HepG2 (cell line): ENCODE data around the gene ATG9A. TPM values are rescaled to one million over a fixed set of nuclear protein-coding genes. Genes with fewer than 3 reads are reported as not detected.

Experiments used
- ATF5 ChIP-seq: sonication (generic); formaldehyde crosslinking; IDR thresholded peaks from 2 replicates; pipeline ENCODE4 v1.4.0; 2020; ENCODE audit warnings: mild to moderate bottlenecking, low read depth, missing genetic modification reagents
- CREB1 ChIP-seq, 2 experiments: fragments of 450-650 bp in 1 of 2; IDR thresholded peaks; 2 replicates each; pipeline ENCODE4 v1.6.1; 2016 to 2017; ENCODE audit warnings: control low read depth in 1 of 2, mild to moderate bottlenecking in 1 of 2, missing compliant biosample characterization in 1 of 2, missing genetic modification characterization in 1 of 2
- FLYWCH1 ChIP-seq: sonication (generic); formaldehyde crosslinking; IDR thresholded peaks from 2 replicates; pipeline ENCODE4 v1.8.1; 2023; ENCODE audit warnings: mild to moderate bottlenecking, missing genetic modification reagents
- JARID2 ChIP-seq: sonication (generic); formaldehyde crosslinking; IDR thresholded peaks from 2 replicates; pipeline ENCODE4 v1.8.1; 2023; ENCODE audit warnings: missing genetic modification reagents, inconsistent platforms; ENCODE audit not compliant: insufficient replicate concordance
- KDM5A ChIP-seq: fragments of 200-600 bp; sonication (generic); IDR thresholded peaks from 2 replicates; pipeline ENCODE4 v1.7.0; 2018; ENCODE audit warnings: antibody characterized with exemption, mild to moderate bottlenecking, low read length, borderline replicate concordance
- MEIS1 ChIP-seq: sonication (generic); formaldehyde crosslinking; IDR thresholded peaks from 2 replicates; pipeline ENCODE4 v1.9.0; 2021; ENCODE audit warnings: mild to moderate bottlenecking, missing genetic modification reagents, moderate library complexity, borderline replicate concordance
- MEIS2 ChIP-seq: sonication (generic); formaldehyde crosslinking; IDR thresholded peaks from 2 replicates; pipeline ENCODE4 v1.9.0; 2021; ENCODE audit warnings: mild to moderate bottlenecking, missing genetic modification reagents
- NBN ChIP-seq: fragments of 450-650 bp; conservative IDR thresholded peaks from 2 replicates; pipeline ENCODE4 v1.6.1; 2017
- NFE2L2 ChIP-seq: fragments of 150-350 bp; IDR thresholded peaks from 2 replicates; pipeline ENCODE4 v1.6.1; 2014; ENCODE audit warnings: low read length
- NR1H2 ChIP-seq: sonication (generic); formaldehyde crosslinking; IDR thresholded peaks from 2 replicates; pipeline ENCODE4 v1.8.1; 2022; ENCODE audit warnings: low read depth, missing genetic modification reagents, borderline replicate concordance
- PAF1 ChIP-seq: IDR thresholded peaks from 2 replicates; pipeline ENCODE4 v1.6.1; 2016; ENCODE audit warnings: missing genetic modification reagents, missing compliant biosample characterization
- RBM22 ChIP-seq: fragments of 200-400 bp; formaldehyde crosslinking; optimal IDR thresholded peaks from 2 replicates; pipeline ENCODE3; 2017; ENCODE audit warnings: mild to moderate bottlenecking, low read length, moderate library complexity
- TBX3 ChIP-seq: fragments of 450-650 bp; IDR thresholded peaks from 2 replicates; pipeline ENCODE4 v1.6.1; 2017; ENCODE audit warnings: antibody characterized with exemption, mild to moderate bottlenecking, inconsistent platforms, borderline replicate concordance
- TCF7 ChIP-seq: sonication (generic); IDR thresholded peaks from 2 replicates; pipeline ENCODE4 v1.6.1; 2016; ENCODE audit warnings: antibody characterized with exemption, low read depth
- TRIM24 ChIP-seq: sonication (generic); formaldehyde crosslinking; IDR thresholded peaks from 2 replicates; pipeline ENCODE4 v1.8.0; 2022; ENCODE audit warnings: mild to moderate bottlenecking, missing genetic modification reagents
- YY1 ChIP-seq: IDR thresholded peaks from 2 replicates; pipeline ENCODE4 v1.6.1; 2011; ENCODE audit warnings: low read length, low read depth, moderate library complexity, mild to moderate bottlenecking; ENCODE audit not compliant: insufficient read depth, insufficient replicate concordance
- ZFP1 ChIP-seq: IDR thresholded peaks from 2 replicates; pipeline ENCODE4 v1.6.1; 2016
- ZIK1 ChIP-seq: sonication (generic); formaldehyde crosslinking; IDR thresholded peaks from 2 replicates; pipeline ENCODE4 v1.5.0; 2020; ENCODE audit warnings: mild to moderate bottlenecking, low read depth, missing genetic modification reagents, borderline replicate concordance
- ZNF282 ChIP-seq: fragments of 450-650 bp; IDR thresholded peaks from 2 replicates; pipeline ENCODE4 v1.6.1; 2018; ENCODE audit not compliant: partially characterized antibody
- ZNF292 ChIP-seq: sonication (generic); formaldehyde crosslinking; IDR thresholded peaks from 2 replicates; pipeline ENCODE4 v1.8.1; 2022; ENCODE audit warnings: mild to moderate bottlenecking, low read depth, missing genetic modification reagents, borderline replicate concordance
- ZNF737 ChIP-seq: sonication (generic); formaldehyde crosslinking; IDR thresholded peaks from 2 replicates; pipeline ENCODE4 v1.5.0; 2020; ENCODE audit warnings: missing genetic modification reagents, mild to moderate bottlenecking, borderline replicate concordance
- ZNF784 ChIP-seq: sonication (generic); formaldehyde crosslinking; IDR thresholded peaks from 2 replicates; pipeline ENCODE4 v1.5.1; 2020; ENCODE audit warnings: missing genetic modification reagents, mild to moderate bottlenecking, borderline replicate concordance
- ZNF790 ChIP-seq: sonication (generic); formaldehyde crosslinking; IDR thresholded peaks from 2 replicates; pipeline ENCODE4 v1.8.0; 2022; ENCODE audit warnings: missing genetic modification reagents, mild to moderate bottlenecking, borderline replicate concordance
- polyA plus RNA-seq, 8 experiments: library from polyadenylated mRNA; depleted of rRNA in 3 of 8; stranded (reverse) in 7 of 8; unstranded in 1 of 8; fragments of >200 nt; fragmentation: Illumina TruSeq in 4 of 8; extraction: Trizol in 4 of 8; gene quantifications; 2 replicates each; pipeline versions ENCODE4 v1.2.1 to v1.2.3, GENCODE V29; 2011 to 2016; ENCODE audit warnings: low read depth in 4 of 8, missing spikeins in 1 of 8, mixed read lengths in 1 of 8; ENCODE audit not compliant: insufficient read depth in 1 of 8
- total RNA-seq, 5 experiments: library from RNA; depleted of rRNA; stranded (reverse); fragments of >200 nt; fragmentation: Illumina TruSeq; extraction: Trizol; gene quantifications; 2 replicates each; pipeline ENCODE4 v1.2.3, GENCODE V29; 2016; ENCODE audit warnings: low read depth in 1 of 5

ATG9A gene
- total and polyA plus RNA-seq, 2 of the 13 experiments (the other 11 are each of a cell fraction or from before 2014, with no cell fraction given): 35.0 to 131 TPM

- TF ChIP-seq ZNF784 (CRISPR knock-in tag): peak; percentile 99
- TF ChIP-seq NR1H2: no peak; the same call in 1 of the 2 replicates
- peak; percentile 97 for TF ChIP-seq CREB1 (IDR thresholded peaks at IDR 0.05)
- peak; percentile 100 for TF ChIP-seq CREB1 (CRISPR knock-in tag; IDR thresholded peaks at IDR 0.05)
- TF ChIP-seq RBM22: no peak
- TF ChIP-seq NFE2L2: no peak
- peak; percentile 55; the same call in 1 of the 2 replicates for TF ChIP-seq MEIS2 (CRISPR knock-in tag)
- no peak for TF ChIP-seq ZNF282
- TF ChIP-seq JARID2 (CRISPR knock-in tag): no peak
- 0 out of 2 replicates have a peak, but pooled peaks have one; percentile 70 for TF ChIP-seq ZNF292 (CRISPR knock-in tag)
- TF ChIP-seq ZNF790 (CRISPR knock-in tag): peak; percentile 66; the same call in 1 of the 2 replicates
- no peak for TF ChIP-seq TBX3
- peak; percentile 93 for TF ChIP-seq MEIS1 (CRISPR knock-in tag)
- TF ChIP-seq YY1: peak; percentile 63
- peak; percentile 99 for TF ChIP-seq KDM5A
- 0 out of 2 replicates have a peak, but pooled peaks have one; percentile 51 for TF ChIP-seq FLYWCH1 (CRISPR knock-in tag)
- peak; percentile 94; the same call in 1 of the 2 replicates for TF ChIP-seq ZNF737 (CRISPR knock-in tag)
- TF ChIP-seq TCF7: no peak
- no peak for TF ChIP-seq NBN
- TF ChIP-seq ZFP1: peak; percentile 71; the same call in 1 of the 2 replicates
- 0 out of 2 replicates have a peak, but pooled peaks have one; percentile 34 for TF ChIP-seq ZIK1 (CRISPR knock-in tag)
- TF ChIP-seq PAF1 (CRISPR knock-in tag): no peak
- no peak for TF ChIP-seq ATF5
- no peak for TF ChIP-seq TRIM24
Observed at GRCh38 chr2:219245148-219245898, 15.9 kb upstream of the ATG9A start, which contains the start of the genes GLB1L and STK16 (continued).
